Neural progenitor cell (in vitro differentiated cells): ENCODE data around the gene CDH23. TPM values are rescaled to one million over a fixed set of nuclear protein-coding genes. Genes with fewer than 3 reads are reported as not detected.

ENCODE experiments used
- DNase-seq: peaks from one replicate; pipeline ENCODE4 v3.0.0-alpha.2; 2016; ENCODE audit warnings: low spot score
- H2AFZ ChIP-seq: fragments of 200-600 bp; sonication (generic); replicated peaks from 2 replicates; pipeline ENCODE4 v1.6.1; 2016; ENCODE audit warnings: antibody characterized with exemption
- H3F3A ChIP-seq: fragments of 200-600 bp; sonication (generic); 2 replicates; pipeline ENCODE4 v1.6.1; 2016; ENCODE audit warnings: antibody characterized with exemption, low read depth
- H3K27ac ChIP-seq: fragments of 200-600 bp; sonication (generic); 2 replicates; pipeline ENCODE4 v1.5.1; 2016; ENCODE audit warnings: mild to moderate bottlenecking
- H3K27me3 ChIP-seq: fragments of 200-600 bp; sonication (generic); 2 replicates; pipeline ENCODE4 v1.6.1; 2016; ENCODE audit warnings: mild to moderate bottlenecking, moderate library complexity
- H3K36me3 ChIP-seq: fragments of 200-600 bp; sonication (generic); 2 replicates; pipeline ENCODE4 v1.5.1; 2016
- H3K4me1 ChIP-seq: fragments of 200-600 bp; sonication (generic); 2 replicates; pipeline ENCODE4 v1.6.1; 2016; ENCODE audit warnings: mixed run types
- H3K4me2 ChIP-seq: fragments of 200-600 bp; sonication (generic); 2 replicates; pipeline ENCODE4 v1.6.1; 2016
- H3K4me3 ChIP-seq: fragments of 200-600 bp; sonication (generic); 2 replicates; pipeline ENCODE4 v1.5.1; 2016
- H3K79me2 ChIP-seq: fragments of 200-600 bp; sonication (generic); 2 replicates; pipeline ENCODE4 v1.6.1; 2016; ENCODE audit warnings: low read depth
- H3K9ac ChIP-seq: fragments of 200-600 bp; sonication (generic); 2 replicates; pipeline ENCODE4 v1.6.1; 2016
- H3K9me3 ChIP-seq: fragments of 200-600 bp; sonication (generic); 2 replicates; pipeline ENCODE4 v1.5.1; 2016; ENCODE audit warnings: low read depth
- H4K20me1 ChIP-seq: fragments of 200-600 bp; sonication (generic); 2 replicates; pipeline ENCODE4 v1.6.1; 2016; ENCODE audit warnings: low read depth
- H3K27ac Mint-ChIP-seq: 3 replicates; pipeline ENCODE4 v1.8.0; 2021; ENCODE audit warnings: mixed read lengths
- H3K27me3 Mint-ChIP-seq: 2 replicates; pipeline ENCODE4 v1.8.0; 2022; ENCODE audit warnings: low read depth, mild to moderate bottlenecking, inconsistent platforms, moderate library complexity, mixed read lengths; ENCODE audit not compliant: insufficient read depth
- H3K36me3 Mint-ChIP-seq: 3 replicates; pipeline ENCODE4 v1.8.0; 2021; ENCODE audit warnings: mixed read lengths
- H3K4me1 Mint-ChIP-seq: 3 replicates; pipeline ENCODE4 v1.8.0; 2021; ENCODE audit warnings: mixed read lengths
- H3K4me3 Mint-ChIP-seq: 3 replicates; pipeline ENCODE4 v1.8.0; 2021; ENCODE audit warnings: mild to moderate bottlenecking, moderate library complexity, mixed read lengths
- H3K9me3 Mint-ChIP-seq: 3 replicates; pipeline ENCODE4 v1.8.0; 2020; ENCODE audit warnings: mixed read lengths
- CTCF ChIP-seq: fragments of 200-600 bp; sonication (generic); IDR thresholded peaks from 2 replicates; pipeline ENCODE4 v1.5.1; 2017; ENCODE audit warnings: antibody characterized with exemption, mild to moderate bottlenecking
- EZH2 ChIP-seq: fragments of 200-600 bp; sonication (generic); IDR thresholded peaks from 2 replicates; pipeline ENCODE4 v1.6.1; 2017; ENCODE audit warnings: antibody characterized with exemption, mild to moderate bottlenecking, moderate library complexity
- EZH2phosphoT487 ChIP-seq: fragments of 200-600 bp; sonication (generic); IDR thresholded peaks from 2 replicates; pipeline ENCODE4 v1.6.1; 2017; ENCODE audit warnings: antibody characterized with exemption
- total RNA-seq: library from RNA; depleted of rRNA; stranded (reverse); fragments of >200 nt; gene quantifications from 2 replicates; pipeline ENCODE4 v1.2.3, GENCODE V29; 2015; ENCODE audit warnings: low replicate concordance

CDH23 gene
- total RNA-seq, 1 donor from 2014 or later = 5.9 TPM

- Histone ChIP-seq H3K4me3 (no peak overlapping the region), H3K9ac (no peak overlapping the region), H3K79me2 (peaks cover 69% of the 10 kb centered on the region), H3K36me3 (no peaks in the 10 kb centered on the region), H3K4me2 (no peak overlapping the region), H2AFZ (no peak overlapping the region), H3K9me3 (no peaks in the 10 kb centered on the region), H3K4me1 (peaks cover 30% of the 10 kb centered on the region), H3K27me3 (no peaks in the 10 kb centered on the region), H4K20me1 (peaks cover 74% of the 10 kb centered on the region), H3K27ac (no peak overlapping the region), H3F3A (no peaks in the 10 kb centered on the region)
- H3K36me3 Mint-ChIP-seq = peaks cover 31% of the 10 kb centered on the region
- no peak overlapping the region for H3K4me3 Mint-ChIP-seq
- peaks cover 4% of the 10 kb centered on the region for H3K27me3 Mint-ChIP-seq
- H3K4me1 Mint-ChIP-seq = peaks cover 38% of the 10 kb centered on the region
- H3K27ac Mint-ChIP-seq = peak overlapping the region; percentile 74
- DNase-seq = no peak
- H3K9me3 Mint-ChIP-seq = no peaks in the 10 kb centered on the region
- no peak for TF ChIP-seq EZH2
- TF ChIP-seq CTCF = no peak
- TF ChIP-seq EZH2phosphoT487 = no peak
These were observed 437.0 kb downstream of the CDH23 start for GRCh38 chr10:71833451-71834342.

- Histone ChIP-seq H3K27me3 (no peaks in the 10 kb centered on the region), H3K27ac (no peak overlapping the region), H3K36me3 (no peaks in the 10 kb centered on the region), H3K4me1 (peaks cover 35% of the 10 kb centered on the region), H3K9me3 (no peaks in the 10 kb centered on the region), H3K4me2 (no peak overlapping the region), H3K4me3 (no peak overlapping the region), H4K20me1 (peaks cover 71% of the 10 kb centered on the region), H3F3A (peaks cover under 1% of the 10 kb centered on the region), H3K9ac (no peak overlapping the region), H3K79me2 (peaks cover 75% of the 10 kb centered on the region), H2AFZ (no peak overlapping the region)
- Mint-ChIP-seq H3K4me1 (peaks cover 44% of the 10 kb centered on the region), H3K36me3 (peaks cover 25% of the 10 kb centered on the region), H3K27ac (peak overlapping the region; percentile 51), H3K27me3 (peaks cover 4% of the 10 kb centered on the region), H3K4me3 (no peak overlapping the region), H3K9me3 (no peaks in the 10 kb centered on the region)
- TF ChIP-seq CTCF (no peak), EZH2phosphoT487 (no peak), EZH2 (no peak)
- no peak for DNase-seq
These were observed 437.6 kb downstream of the CDH23 start for GRCh38 chr10:71834343-71834674.

- Histone ChIP-seq H3K27me3 (no peaks in the 10 kb centered on the region), H2AFZ (no peak overlapping the region), H3F3A (peaks cover 16% of the 10 kb centered on the region), H3K4me1 (peaks cover 49% of the 10 kb centered on the region), H3K79me2 (peaks cover 89% of the 10 kb centered on the region), H3K4me3 (no peak overlapping the region), H3K4me2 (no peak overlapping the region), H3K9me3 (no peaks in the 10 kb centered on the region), H3K36me3 (no peaks in the 10 kb centered on the region), H4K20me1 (peaks cover 75% of the 10 kb centered on the region), H3K9ac (no peak overlapping the region), H3K27ac (no peak overlapping the region)
- peak; percentile 34 for DNase-seq
- TF ChIP-seq CTCF (no peak), EZH2 (no peak), EZH2phosphoT487 (no peak)
- Mint-ChIP-seq H3K27me3 (peaks cover 2% of the 10 kb centered on the region), H3K4me1 (peaks cover 60% of the 10 kb centered on the region), H3K27ac (peak overlapping the region; percentile 99), H3K4me3 (peak overlapping the region; percentile 49), H3K9me3 (no peaks in the 10 kb centered on the region), H3K36me3 (peaks cover 13% of the 10 kb centered on the region)
These were observed 439.2 kb downstream of the CDH23 start for GRCh38 chr10:71835671-71836595.
